Measurements from ENCODE around the gene TBL1XR1.

GRCh38 chr3:176988795-176989194 lies 208.5 kb downstream of the TBL1XR1 start:
- TF ChIP-seq CTCF (IDR thresholded peaks at IDR 0.05; ENCODE audit: insufficient read depth, low read length, poor library complexity, severe bottlenecking), result no peak
- TF ChIP-seq EZH2phosphoT487 (conservative IDR thresholded peaks at IDR 0.05; ENCODE audit: low read length), result no peak
